Hematopoietic multipotent progenitor cell treated with erythropoietin and hydrocortisone succinate and interleukin-3 and kit ligand, for 15 days (in vitro differentiated cells): Measurements from ENCODE around the gene IL1F10.

Experiments used
- DNase-seq: peaks from one replicate; pipeline ENCODE4 v3.0.0-alpha.2; 2015; ENCODE audit warnings: low spot score

IL1F10 gene, protein sequence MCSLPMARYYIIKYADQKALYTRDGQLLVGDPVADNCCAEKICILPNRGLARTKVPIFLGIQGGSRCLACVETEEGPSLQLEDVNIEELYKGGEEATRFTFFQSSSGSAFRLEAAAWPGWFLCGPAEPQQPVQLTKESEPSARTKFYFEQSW

DNA sequence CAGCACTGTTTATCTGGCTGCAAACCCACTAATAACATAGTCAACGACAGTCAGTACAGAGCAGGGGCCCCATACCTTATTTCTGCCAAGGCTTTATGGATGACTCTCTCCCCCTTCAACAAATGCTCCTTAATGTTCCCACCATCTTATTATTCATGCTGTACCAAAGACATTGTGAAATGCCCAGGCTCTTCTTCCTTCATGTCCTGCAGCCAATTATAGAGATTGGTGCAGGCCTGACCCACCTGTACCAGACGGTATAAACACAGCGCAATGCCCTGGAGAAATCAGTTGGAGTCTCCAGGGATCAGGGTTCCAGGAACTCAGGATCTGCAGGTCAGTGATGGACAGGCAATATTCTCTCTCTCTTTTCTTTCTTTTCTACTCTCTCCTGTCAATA, at the start of gene IL1F10:
IL1F10 (plus strand) TSS at position 290 of the 400 bp plus-strand sequence. CDS start 4,769 bp downstream, outside the sequence.
- no peak for DNase-seq

DNA sequence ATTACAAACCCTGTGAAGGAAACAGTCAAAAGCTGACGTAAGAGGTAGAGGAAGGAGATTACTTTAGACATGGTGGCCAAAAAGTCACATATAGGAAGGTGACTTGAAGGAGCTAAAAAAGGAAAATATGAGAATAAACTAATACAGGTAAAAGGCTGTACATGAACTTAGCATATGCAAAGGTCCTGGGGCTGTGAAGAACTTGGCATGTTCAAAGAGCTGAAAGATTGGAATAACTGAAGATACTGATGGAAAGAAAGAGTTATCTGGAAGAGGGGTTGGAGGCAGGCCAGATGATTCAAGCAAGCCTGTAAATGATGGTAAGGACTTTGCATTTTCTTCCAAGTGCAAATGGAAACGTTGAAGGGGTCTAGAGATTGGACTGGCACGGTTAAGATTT, 49.3 kb upstream of the IL1F10 start:
- DNase-seq: no peak

DNA sequence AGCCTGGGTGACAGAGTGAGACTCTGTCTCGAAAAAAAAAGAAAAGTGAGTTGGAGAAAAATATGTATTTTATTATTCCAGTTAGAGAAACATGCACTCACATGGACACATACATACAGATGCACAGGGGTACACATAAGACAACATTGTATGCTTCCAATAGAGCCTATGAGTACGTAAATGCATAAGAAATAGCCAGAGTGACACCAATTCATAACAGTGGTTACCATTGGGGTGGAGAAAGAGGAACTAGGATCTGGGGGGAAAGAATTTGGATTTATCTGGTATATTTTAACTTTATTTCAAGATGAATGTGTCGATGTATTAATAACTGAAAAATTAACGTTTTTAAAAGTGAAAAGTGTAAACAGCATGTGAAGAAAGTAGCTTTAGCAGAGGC, 46.5 kb upstream of the IL1F10 start:
- DNase-seq: no peak

DNA sequence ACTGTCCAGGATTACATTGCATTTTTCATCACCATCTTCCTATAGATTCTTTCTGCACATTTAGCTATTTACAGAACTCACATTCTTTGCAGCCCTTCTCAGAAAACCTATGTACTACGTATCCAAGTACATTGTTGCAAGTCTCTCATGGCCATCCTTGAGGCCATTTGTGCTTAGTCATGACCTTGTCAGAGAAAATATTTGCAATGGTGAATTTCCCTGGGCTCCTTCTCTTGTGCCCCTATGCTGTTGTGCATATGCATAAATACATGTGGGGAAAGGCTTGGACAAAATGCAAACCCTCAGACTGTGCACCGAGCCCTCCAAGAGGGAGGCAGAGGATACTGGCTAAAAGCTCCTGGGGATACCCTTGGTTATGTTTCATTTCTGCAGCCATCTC, 43.0 kb upstream of the IL1F10 start:
- no peak for DNase-seq

DNA sequence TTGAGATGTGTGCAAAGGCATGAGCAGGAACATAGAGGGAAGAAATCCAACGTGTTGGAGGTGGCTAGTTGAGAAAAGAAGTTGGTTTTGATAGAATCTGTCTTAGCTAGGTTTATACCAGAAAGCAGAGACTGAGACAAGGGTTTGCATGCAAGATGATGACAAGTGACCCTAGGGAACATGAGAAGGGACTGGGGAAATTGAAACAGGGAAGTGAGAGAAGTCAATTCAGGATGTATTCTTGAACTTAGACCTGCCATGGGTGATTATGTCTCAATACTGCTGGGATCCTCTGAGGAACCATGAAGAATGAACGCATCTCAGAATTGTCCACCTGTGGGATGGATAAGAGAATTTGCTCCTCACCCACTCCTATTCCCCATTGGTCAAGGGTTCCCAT, 42.0 kb upstream of the IL1F10 start:
- DNase-seq: no peak

DNA sequence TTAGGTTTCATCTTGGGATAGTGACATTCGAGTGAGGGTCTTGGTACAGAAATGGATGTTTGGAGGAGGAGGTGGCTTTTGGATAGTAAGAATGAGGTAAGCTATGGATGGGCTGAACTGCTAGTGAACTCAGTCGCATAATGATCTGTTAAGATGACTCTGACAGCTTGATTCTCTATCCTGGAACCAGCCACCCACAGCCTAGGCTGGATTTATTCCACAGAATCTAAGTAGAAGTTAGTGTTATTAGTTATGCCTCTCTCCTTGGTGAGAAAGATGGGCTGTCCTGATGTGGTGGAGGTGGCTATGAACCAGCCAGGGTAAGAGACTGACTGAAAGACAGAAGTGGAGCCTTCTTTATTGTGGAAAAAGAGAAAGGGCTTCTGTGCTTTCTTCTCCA, 40.1 kb upstream of the IL1F10 start:
- DNase-seq: no peak

DNA sequence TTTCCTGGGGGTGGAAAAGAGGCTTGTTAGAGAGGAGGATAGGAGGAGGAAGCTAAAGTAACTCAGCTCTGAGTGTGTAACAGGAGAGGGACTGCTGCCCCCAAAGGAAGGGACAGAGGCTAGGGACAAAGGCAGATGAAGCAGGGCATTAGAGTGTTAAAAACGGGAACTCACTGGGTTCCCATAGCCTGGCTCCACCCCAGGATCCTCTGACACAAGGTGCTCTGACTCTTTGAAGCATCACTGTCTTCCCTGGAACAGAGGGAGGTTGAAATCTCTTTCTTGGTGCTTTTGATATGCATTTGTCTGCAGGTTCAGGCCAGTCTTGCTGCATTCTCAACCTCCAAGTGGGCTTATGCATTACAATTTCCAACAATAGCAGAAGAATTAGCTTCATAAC, 39.7 kb upstream of the IL1F10 start:
- DNase-seq: no peak

DNA sequence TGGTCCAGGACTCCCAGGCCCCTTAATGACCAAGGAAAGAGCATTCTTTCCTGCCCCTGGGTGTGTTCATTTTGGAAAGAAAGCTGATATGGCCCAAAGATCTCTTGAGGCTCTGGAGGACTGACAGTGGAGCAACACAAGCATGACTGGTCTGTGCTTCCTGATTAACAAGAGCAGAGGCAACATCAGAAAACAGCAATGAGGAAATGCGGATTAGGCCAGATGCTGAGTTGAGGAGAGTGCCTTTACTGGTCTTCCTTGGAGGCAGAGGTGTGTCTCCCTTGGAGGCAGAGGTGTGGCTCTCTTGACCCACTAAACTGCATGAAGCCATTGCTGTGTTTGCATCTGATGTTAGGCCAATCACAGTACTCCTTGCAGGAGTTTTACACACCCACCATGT, 35.0 kb upstream of the IL1F10 start:
- DNase-seq: no peak

DNA sequence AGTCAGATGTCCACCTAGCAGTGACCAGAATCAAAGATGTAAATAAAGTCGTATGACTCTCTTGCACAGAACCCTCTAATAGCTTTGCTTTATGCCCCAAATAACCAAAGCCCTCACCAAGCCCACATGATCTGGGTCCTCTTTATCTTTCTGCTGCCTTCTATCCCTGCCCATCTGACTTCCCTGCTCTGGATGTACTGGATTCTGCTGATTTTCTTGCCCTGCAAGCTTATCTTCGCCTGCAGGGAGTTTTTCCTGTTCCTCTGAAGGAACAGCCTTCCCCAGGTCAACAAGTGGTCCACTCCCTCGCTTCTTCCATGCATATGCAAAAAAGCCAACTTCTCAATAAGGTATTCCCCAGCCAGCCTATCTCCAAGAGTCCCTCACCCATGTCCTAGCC, 33.8 kb upstream of the IL1F10 start:
- no peak for DNase-seq

DNA sequence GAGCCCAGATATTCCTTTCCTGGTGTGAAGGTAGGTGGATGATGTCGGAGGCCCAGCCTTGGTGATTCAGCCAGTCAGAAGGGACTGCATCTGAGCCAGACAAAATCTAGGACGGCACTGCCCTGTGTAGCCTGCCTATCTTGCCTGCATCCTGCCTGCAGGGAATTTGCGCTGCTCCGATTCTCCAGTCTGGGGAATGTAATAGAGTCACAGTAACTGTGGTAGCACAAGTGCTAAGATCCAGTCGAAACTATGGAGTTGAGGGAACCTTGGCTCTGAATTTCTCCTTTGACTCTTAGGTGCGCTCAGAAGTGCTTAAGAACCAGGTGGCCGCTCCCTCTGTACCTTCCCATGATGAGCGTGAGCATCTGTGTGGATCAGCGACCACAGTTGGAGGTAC, 31.0 kb upstream of the IL1F10 start:
- DNase-seq: no peak

DNA sequence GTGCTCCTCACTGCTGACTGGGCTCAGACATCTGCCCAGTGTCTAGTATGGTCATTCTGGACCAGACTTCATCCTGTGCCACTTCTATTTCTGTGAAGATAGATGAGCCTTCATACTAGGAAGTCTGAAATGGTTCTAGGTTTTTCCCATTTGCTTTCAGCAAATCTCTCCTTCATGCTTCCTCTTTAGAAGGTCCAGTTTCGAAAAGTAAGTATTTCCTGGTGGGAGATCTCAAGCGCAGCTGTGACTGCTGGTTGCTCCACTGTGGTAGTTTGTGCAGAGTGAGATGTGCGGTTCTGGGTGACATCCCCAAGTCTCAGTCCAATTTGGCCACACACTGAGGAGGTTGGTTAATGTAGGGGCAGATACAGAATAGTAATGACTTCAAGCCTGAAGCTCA, 29.5 kb upstream of the IL1F10 start:
- DNase-seq: no peak

DNA sequence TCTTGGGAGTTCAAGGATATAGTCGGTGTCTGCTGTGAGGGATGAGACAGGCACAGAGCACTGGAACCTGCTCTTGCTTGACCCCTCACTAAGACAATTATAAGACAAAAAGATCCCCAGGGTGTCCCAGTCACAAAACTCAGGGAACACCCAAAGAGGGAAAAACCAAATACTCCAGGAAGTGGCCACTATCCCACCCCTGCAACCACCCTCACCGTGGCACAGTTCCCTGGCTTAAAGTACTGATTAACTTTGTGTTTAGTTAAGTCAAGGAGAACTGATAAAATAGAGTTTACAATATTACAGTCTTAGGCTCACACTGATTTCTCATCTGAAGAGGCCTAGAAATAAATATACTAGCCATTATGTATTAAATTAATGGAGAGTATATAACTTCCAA, 28.6 kb upstream of the IL1F10 start:
- no peak for DNase-seq

DNA sequence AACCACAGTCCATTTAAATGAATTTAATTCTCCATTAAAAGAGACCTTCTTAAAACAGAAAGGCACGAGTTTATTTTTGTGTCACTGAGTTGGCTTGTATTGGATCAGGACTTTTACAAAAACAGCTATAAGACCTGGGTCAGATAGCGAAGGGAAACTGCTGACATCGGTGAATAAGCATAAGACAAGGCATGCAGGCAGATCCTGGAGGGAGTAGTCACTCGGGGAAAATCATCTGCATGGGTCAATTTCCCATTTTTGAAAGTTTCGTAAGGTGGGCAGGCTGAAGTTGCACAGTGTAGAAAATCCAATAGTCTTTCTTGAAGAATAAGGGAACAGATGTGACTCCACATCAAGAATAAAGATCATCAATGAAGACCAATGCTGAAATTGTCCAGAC, 28.1 kb upstream of the IL1F10 start:
- DNase-seq: no peak

DNA sequence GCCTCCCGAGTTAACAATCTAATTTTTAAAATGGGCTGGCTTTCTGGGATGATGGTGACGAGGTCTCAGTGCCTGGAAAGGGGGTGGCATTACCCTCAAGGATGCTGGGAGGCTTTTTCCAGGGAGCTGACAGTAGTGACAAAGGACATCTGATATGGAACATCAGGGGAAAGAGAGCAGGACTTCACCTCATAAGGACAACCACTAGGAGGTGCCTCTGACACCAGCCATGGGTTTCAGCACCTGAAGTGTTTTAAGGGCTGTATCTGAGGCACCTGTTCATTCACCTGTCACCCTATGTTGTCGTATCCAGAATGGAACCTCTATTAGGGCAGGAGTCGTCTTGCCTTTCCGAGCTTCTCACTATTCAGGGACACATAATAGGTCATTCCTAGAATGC, 25.9 kb upstream of the IL1F10 start:
- no peak for DNase-seq

DNA sequence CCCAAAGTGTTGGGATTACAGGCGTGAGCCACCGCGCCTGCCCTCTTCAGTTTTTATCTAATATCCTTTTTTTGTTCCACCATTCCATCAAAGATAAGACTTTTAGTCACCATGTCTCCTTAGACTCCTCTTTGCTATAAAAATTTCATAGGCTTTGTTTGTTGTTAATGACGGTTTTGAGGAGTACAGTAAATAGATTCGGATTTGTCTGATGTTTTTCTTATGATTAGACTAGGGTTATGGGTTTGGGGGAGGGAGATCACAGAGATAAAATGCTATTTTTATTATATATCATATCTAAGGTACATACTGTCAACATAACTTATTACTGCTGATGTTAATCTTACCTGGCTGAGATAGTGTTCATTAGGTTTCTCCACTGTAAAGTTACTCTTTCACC, 21.3 kb upstream of the IL1F10 start:
- DNase-seq: no peak

DNA sequence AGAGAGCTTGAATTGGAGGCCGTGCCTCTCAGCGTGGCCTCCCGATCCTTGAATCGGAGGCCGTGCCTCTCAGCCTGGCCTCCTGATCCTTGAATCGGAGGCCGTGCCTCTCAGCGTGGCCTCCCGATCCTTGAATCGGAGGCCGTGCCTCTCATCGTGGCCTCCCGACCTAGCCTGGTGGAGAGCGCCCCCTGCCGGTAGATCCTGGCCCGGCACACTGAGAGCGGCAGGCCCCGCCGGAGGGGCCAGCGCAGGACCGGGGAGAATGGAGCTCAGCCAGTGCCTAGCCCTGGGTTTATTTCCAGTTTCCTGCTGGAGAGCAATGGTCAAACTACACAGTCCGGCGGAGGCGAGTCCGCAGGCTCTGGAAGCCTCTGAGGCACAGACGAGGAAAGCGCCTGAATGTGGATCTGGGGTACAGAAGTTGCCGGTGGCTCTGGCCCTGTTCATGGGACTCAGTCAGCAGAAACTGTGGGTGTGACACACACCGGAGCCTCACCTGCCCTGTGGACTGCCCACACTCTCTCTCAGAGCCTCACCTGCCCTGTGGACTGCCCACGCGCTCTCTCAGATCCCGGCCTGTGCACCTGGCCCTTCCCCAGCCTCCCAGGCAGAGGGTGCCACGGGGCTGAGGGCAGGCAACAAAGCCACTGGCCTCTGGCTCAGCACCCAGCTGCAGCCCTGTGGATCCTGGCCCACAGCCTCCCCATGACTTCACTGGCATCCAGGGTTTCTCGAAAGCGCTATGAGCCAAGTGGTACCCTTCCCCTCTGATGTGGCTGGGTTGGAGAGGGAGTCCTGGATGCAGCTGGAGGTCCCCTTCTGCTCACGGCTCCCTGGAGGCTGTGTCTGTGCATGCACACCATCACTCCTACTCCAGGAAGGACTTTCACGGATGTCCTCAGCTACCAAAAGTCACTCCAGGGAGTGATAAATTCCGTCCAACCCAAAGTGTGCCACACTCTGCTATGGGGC, 16.6 kb upstream of the IL1F10 start:
- no peak for DNase-seq

DNA sequence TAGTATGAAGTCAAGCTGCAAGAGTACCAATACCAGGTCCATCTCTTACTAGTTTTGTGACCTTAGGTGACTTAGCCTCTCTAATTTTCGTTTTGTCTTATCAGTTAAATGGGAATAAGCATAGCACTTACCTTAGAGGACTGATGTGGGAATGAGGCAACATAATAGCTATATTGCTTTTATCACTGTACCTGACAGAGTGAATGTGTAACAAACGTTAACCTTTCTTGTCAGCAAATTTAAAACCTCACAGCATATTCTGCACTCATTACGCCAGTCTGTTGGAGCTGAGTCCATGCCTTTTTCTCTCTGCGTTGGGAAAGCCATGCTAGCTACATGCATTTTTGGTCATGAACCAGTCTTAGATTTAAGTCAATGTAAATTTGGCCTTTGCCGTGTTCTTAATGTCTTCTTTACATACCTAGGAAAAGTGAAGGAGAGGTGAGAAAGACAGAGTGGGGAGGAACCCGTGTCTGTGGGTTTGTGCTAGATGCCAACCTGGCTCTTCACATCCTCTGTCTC, 15.3 kb upstream of the IL1F10 start, which contains the start of gene IL36B:
IL36B (minus strand) TSS at position 472 of the 522 bp plus-strand sequence.
- DNase-seq: no peak

DNA sequence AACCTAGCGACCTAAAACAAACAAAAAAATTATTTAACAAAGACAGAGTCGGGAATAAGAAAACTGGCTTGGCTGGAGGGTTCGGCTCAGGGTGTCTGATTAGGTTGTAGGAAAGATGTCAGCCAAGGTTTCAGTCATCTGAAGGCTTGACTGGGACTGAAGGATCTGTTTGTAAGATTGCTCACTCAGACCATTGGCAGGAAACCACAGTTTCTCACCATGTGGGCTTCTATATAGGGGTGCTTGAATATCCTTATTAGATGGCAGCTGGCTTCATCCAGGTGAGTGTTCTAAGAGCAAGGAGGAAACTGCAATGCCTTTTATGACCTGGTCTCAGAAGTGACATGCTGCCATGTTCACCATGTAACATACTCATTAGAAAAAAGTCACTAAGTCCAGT, 14.1 kb upstream of the IL1F10 start:
- no peak for DNase-seq

DNA sequence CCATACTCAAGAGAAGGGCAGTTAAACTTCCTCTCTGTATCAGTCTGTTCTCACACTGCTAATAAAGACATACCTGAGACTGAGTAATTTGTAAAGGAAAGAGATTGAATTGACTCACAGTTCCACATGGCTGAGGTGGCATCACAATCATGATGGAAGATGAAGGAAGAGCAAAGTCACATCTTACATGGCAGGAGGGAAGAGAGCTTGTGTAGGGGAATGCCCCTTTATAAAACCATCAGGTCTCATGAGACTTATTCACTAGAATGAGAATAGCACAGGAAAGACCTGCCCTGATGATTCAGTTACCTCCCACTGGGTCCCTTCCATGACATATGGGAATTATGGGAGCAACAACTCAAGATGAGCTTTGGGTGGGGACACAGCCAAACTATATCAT, 13.7 kb upstream of the IL1F10 start:
- no peak for DNase-seq

DNA sequence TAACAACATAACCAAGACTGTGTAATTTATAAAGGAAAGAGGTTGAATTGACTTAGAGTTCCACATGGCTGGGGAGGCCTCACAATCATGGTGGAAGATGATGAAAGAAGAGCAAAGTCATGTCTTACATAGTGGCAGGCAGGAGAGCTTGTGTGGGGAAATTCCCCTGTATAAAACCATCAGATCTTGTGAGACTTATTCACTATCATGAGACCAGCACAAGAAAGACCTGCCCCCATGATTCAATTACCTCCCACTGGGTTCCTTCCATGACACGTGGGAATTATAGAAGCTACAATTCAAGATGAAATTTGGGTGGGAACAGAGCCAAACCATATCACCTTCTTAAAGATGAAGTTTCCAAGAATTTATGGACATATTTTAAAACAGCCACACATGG, 11.2 kb upstream of the IL1F10 start:
- DNase-seq: no peak

DNA sequence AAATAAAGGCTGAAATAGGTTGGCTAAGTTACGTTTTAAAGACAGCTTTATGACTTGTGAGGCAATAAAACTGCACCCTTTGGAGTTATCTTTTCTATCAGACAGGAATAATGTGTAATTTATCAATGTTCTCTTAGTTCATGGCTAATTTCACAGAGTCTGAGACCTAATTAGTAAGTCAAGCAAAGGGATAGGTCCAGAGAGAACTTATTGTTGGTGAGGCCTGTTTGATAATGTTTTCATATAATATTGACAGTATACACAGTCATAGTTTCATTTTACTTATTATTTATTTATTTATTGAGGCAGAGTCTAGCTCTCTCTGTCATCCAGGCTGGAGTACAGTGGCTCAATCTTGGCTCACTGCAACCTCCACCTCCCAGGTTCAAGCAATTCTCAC, 10.7 kb upstream of the IL1F10 start:
- no peak for DNase-seq

DNA sequence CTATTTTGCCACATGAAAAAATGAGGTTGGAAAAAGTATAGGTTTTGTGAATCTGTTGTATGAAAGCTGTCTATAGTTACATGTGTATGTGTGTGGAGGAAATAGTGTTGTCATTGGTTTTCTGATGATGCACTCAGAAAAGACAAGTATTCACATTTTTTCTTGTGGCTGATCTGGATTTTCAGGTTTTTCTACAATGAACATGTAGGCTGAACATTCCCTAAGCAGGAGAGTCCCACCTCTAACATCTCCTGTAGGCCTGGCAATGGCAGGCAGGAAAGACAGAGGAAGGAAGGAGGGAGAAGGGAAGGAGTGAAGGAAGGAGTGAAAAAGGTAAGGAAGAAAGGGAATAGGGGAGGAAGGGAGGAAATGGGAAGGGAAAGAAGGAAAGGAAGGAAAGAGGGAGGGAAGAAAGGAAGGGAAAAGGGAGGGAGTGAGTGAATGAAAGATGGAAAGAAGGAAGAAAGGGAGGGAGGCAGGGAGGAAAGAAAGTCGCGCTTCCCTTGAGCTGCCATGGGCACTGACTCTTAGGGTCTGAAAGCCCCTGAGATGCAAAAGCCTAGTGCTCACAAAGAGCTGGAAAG, 9.3 kb upstream of the IL1F10 start:
- no peak for DNase-seq
